Temporal lobe (tissue), 1 donor: ENCODE data around the gene KRTAP13-4. TPM values are rescaled to one million over a fixed set of nuclear protein-coding genes. Genes with fewer than 3 reads are reported as not detected.

ENCODE experiments used
- total RNA-seq: library from RNA; depleted of rRNA; stranded (reverse); fragments of >200 nt; gene quantifications from one replicate; pipeline ENCODE4 v1.2.3, GENCODE V29; 2014

Gene KRTAP13-4
- total RNA-seq, 1 donor from 2014 or later, result not detected

Other genes with a start within 250 kb of the KRTAP13-4 start
- not detected for gene CLDN8, start 214.1 kb upstream of the KRTAP13-4 start, total RNA-seq
- not detected for gene KRTAP24-1, start 147.3 kb upstream of the KRTAP13-4 start, total RNA-seq
- not detected for gene KRTAP25-1, start 140.7 kb upstream of the KRTAP13-4 start, total RNA-seq
- not detected for gene KRTAP26-1, start 109.9 kb upstream of the KRTAP13-4 start, total RNA-seq
- not detected for gene KRTAP27-1, start 92.5 kb upstream of the KRTAP13-4 start, total RNA-seq
- gene KRTAP23-1, start 81.6 kb upstream of the KRTAP13-4 start, total RNA-seq, result not detected
- not detected for gene KRTAP13-2, start 57.9 kb upstream of the KRTAP13-4 start, total RNA-seq
- gene KRTAP13-1, start 34.2 kb upstream of the KRTAP13-4 start, total RNA-seq, result not detected
- gene KRTAP13-3, start 4.3 kb upstream of the KRTAP13-4 start, total RNA-seq, result not detected
- gene KRTAP15-1, start 10.1 kb downstream of the KRTAP13-4 start, total RNA-seq, result not detected
- gene KRTAP19-1, start 50.1 kb downstream of the KRTAP13-4 start, total RNA-seq, result not detected
- not detected for gene KRTAP19-2, start 57.2 kb downstream of the KRTAP13-4 start, total RNA-seq
- gene KRTAP19-3, start 61.8 kb downstream of the KRTAP13-4 start, total RNA-seq, result not detected
- not detected for gene KRTAP19-4, start 66.9 kb downstream of the KRTAP13-4 start, total RNA-seq
- not detected for gene KRTAP19-5, start 71.9 kb downstream of the KRTAP13-4 start, total RNA-seq
- not detected for gene KRTAP19-6, start 111.6 kb downstream of the KRTAP13-4 start, total RNA-seq
- gene KRTAP19-7, start 131.1 kb downstream of the KRTAP13-4 start, total RNA-seq, result not detected
- gene KRTAP22-2, start 160.2 kb downstream of the KRTAP13-4 start, total RNA-seq, result not detected
- not detected for gene KRTAP6-3, start 162.2 kb downstream of the KRTAP13-4 start, total RNA-seq
- gene KRTAP6-2, start 168.7 kb downstream of the KRTAP13-4 start, total RNA-seq, result not detected
- not detected for gene KRTAP22-1, start 170.9 kb downstream of the KRTAP13-4 start, total RNA-seq
- not detected for gene KRTAP6-1, start 183.7 kb downstream of the KRTAP13-4 start, total RNA-seq
- not detected for gene KRTAP20-1, start 186.2 kb downstream of the KRTAP13-4 start, total RNA-seq
- gene KRTAP20-4, start 190.4 kb downstream of the KRTAP13-4 start, total RNA-seq, result not detected
- gene KRTAP20-2, start 205.0 kb downstream of the KRTAP13-4 start, total RNA-seq, result not detected
- gene KRTAP20-3, start 212.6 kb downstream of the KRTAP13-4 start, total RNA-seq, result not detected